GM19463 (cell line): ENCODE measurements around the gene C5orf52.
"Not testable (repeated sequence)": the region's sequence is repeated elsewhere in the genome, so short reads cannot be mapped to it uniquely, and the experiment has no call there.

Source experiments
- ATAC-seq: cut with Tn5 transposase; IDR thresholded peaks from one replicate; pipeline ENCODE4 v1.9.1; 2021; ENCODE audit warnings: mild to moderate bottlenecking, moderate library complexity; ENCODE audit not compliant: unreplicated experiment

The C5orf52 gene

GRCh38 chr5:157674351-157674750 lies 3.0 kb downstream of the C5orf52 start:
- not testable (repeated sequence) for ATAC-seq

- no peak for ATAC-seq
These were observed 6.6 kb downstream of the C5orf52 start for GRCh38 chr5:157677931-157678330.

GRCh38 chr5:157679801-157680200 lies 8.5 kb downstream of the C5orf52 start:
- ATAC-seq: no peak

- no peak for ATAC-seq
These were observed 8.9 kb downstream of the C5orf52 start for GRCh38 chr5:157680239-157680638.

GRCh38 chr5:157681048-157681447 lies 9.7 kb downstream of the C5orf52 start:
- no peak for ATAC-seq

GRCh38 chr5:157682257-157682656 lies 10.9 kb downstream of the C5orf52 start:
- ATAC-seq: no peak

GRCh38 chr5:157686276-157687197 lies 15.2 kb downstream of the C5orf52 start:
- not testable (repeated sequence) for ATAC-seq

- ATAC-seq: no peak
These were observed 15.8 kb downstream of the C5orf52 start for GRCh38 chr5:157687198-157687554.

- no peak for ATAC-seq
These were observed 18.8 kb downstream of the C5orf52 start for GRCh38 chr5:157689942-157690689.

- ATAC-seq: no peak
These were observed 19.5 kb downstream of the C5orf52 start for GRCh38 chr5:157690690-157691433.

- not testable (repeated sequence) for ATAC-seq
These were observed 22.5 kb downstream of the C5orf52 start for GRCh38 chr5:157693816-157694215.

- not testable (repeated sequence) for ATAC-seq
These were observed 24.8 kb downstream of the C5orf52 start for GRCh38 chr5:157696154-157696553.

- not testable (repeated sequence) for ATAC-seq
These were observed 27.3 kb downstream of the C5orf52 start for GRCh38 chr5:157698674-157699073.

GRCh38 chr5:157703736-157704135 lies 32.4 kb downstream of the C5orf52 start:
- ATAC-seq: no peak

GRCh38 chr5:157708866-157709265 lies 37.5 kb downstream of the C5orf52 start:
- no peak for ATAC-seq

GRCh38 chr5:157709346-157709745 lies 38.0 kb downstream of the C5orf52 start:
- no peak for ATAC-seq

- ATAC-seq: no peak
These were observed 39.1 kb downstream of the C5orf52 start for GRCh38 chr5:157710431-157710830.

GRCh38 chr5:157710882-157711281 lies 39.5 kb downstream of the C5orf52 start:
- ATAC-seq: no peak

GRCh38 chr5:157713830-157714595 lies 42.7 kb downstream of the C5orf52 start:
- no peak for ATAC-seq

- no peak for ATAC-seq
These were observed 43.2 kb downstream of the C5orf52 start for GRCh38 chr5:157714596-157714864.

- ATAC-seq: peak; percentile 66
These were observed 47.2 kb downstream of the C5orf52 start for GRCh38 chr5:157718519-157718918.
